Measurements from ENCODE around the gene CELF2. TPM values are rescaled to one million over a fixed set of nuclear protein-coding genes. Genes with fewer than 3 reads are reported as not detected.

The CELF2 gene
- total and polyA plus RNA-seq, 2 of the 4 experiments (the other 2 are of a cell fraction): 3.5 to 6.6 TPM

DNA sequence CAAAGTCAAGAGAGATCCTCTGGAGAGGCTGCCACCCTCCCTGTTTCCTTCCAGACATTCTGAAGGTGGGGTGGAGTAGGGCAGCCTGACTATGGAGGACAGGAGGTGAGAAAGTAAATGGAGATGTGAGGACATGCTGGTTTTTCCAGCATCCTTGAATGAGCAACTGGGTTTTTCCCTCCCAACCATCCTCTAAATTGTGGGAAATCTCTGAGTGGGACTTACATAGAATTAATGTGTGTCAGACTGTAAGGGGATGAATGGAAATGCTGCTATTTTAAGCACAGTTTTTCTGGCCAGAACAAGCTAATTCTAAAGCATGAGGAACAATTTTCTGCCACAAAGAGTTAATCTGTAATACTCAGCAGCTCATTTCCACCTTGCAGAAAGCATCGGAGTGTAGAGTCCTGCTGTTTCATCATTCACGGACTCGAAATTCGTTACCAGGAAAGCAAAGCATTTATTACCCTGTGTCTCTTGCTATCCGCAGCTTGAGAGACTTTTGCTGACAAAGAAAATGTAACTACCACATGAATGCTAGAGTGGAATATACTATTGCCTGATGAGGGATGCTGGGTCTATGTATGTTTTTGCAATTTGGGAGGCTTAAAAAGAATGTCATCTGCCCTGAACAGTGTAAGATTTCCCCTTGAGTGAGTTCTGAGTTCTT is 213.0 kb downstream of the CELF2 start:
- Histone ChIP-seq H2BK120ac (ENCODE audit: low read depth, low read length) (no peak overlapping the region), H2BK5ac (ENCODE audit: low read depth, low read length, poor library complexity, severe bottlenecking) (no peak overlapping the region), H3K9me3 (ENCODE audit: control insufficient read depth, insufficient read depth, low read length) (no peaks in the 10 kb centered on the region), H2BK15ac (ENCODE audit: low read depth, low read length) (no peak overlapping the region), H3K23ac (ENCODE audit: low read depth, low read length) (no peak overlapping the region), H2BK20ac (ENCODE audit: low read depth, low read length) (no peak overlapping the region), H3K14ac (replicated peaks; ENCODE audit: low read depth, low read length) (no peak overlapping the region), H3K9me1 (ENCODE audit: insufficient read depth, low read length) (no peaks in the 10 kb centered on the region), H3K18ac (ENCODE audit: low read depth, low read length) (no peak overlapping the region), H3K4me3 (ENCODE audit: insufficient read depth, low read depth, low read length) (no peak overlapping the region), H3K4me2 (ENCODE audit: low read depth, low read length) (no peak overlapping the region), H3K4me1 (ENCODE audit: control insufficient read depth, insufficient read depth, low read length) (no peaks in the 10 kb centered on the region), H2AK5ac (ENCODE audit: low read depth, low read length) (no peak overlapping the region), H3K56ac (ENCODE audit: extremely low read depth, insufficient read depth, low read length) (no peak overlapping the region), H3K36me3 (ENCODE audit: control insufficient read depth, insufficient read depth, low read length) (no peaks in the 10 kb centered on the region), H4K5ac (ENCODE audit: low read depth, low read length) (no peak overlapping the region), H3K27me3 (ENCODE audit: control insufficient read depth, insufficient read depth, low read length) (no peaks in the 10 kb centered on the region), H3K9ac (ENCODE audit: low read depth, low read length) (no peak overlapping the region), H3K27ac (ENCODE audit: insufficient read depth, low read length) (no peak overlapping the region), H4K20me1 (ENCODE audit: insufficient read depth, low read length) (no peaks in the 10 kb centered on the region), H4K91ac (ENCODE audit: insufficient read depth, low read depth, low read length) (no peak overlapping the region), H2AK9ac (replicated peaks; ENCODE audit: low read depth, low read length, poor library complexity) (no peak overlapping the region), H3K4ac (ENCODE audit: low read depth, low read length) (no peak overlapping the region), H4K8ac (ENCODE audit: low read depth in 2 of 2, low read length in 2 of 2) (no peak overlapping the region), H3K79me1 (ENCODE audit: low read depth in 1 of 2, low read length in 2 of 2) (no peaks in the 10 kb centered on the region), H2AFZ (replicated peaks; ENCODE audit: low read length, poor library complexity) (no peak overlapping the region)
- WGBS, 2 experiments (ENCODE audit: extremely low coverage in 2 of 2, insufficient read length in 1 of 2): 60% methylated on average over 1 of the region's 5 CpGs; no CpG with 5 or more reads in 1 of the 2 experiments
- in situ Hi-C loops (cut with MboI; ENCODE audit: low sequenced_read_pairs): no loop called here
- dilution Hi-C loops (cut with HindIII; ENCODE audit: low sequenced_read_pairs, unreplicated experiment): no loop called here
- CTCF ChIA-PET: no interaction called here
- no TSS peak for BruUV-seq (replicated peaks)
- intact Hi-C loops (cut with micrococcal nuclease): no loop called here
- ATAC-seq (ENCODE audit: low read depth) (no peak), DNase-seq (no peak)
- POLR2A ChIA-PET (ENCODE audit: unreplicated experiment): no interaction called here
- TF ChIP-seq CEBPB (IDR thresholded peaks at IDR 0.05; ENCODE audit: low read depth, low read length) (no peak), ELK1 (IDR thresholded peaks at IDR 0.05; ENCODE audit: borderline replicate concordance, low read depth, low read length) (no peak), CHD1 (IDR thresholded peaks at IDR 0.05; ENCODE audit: low read depth, low read length) (no peak)
- TF ChIP-seq, protein P1, sequence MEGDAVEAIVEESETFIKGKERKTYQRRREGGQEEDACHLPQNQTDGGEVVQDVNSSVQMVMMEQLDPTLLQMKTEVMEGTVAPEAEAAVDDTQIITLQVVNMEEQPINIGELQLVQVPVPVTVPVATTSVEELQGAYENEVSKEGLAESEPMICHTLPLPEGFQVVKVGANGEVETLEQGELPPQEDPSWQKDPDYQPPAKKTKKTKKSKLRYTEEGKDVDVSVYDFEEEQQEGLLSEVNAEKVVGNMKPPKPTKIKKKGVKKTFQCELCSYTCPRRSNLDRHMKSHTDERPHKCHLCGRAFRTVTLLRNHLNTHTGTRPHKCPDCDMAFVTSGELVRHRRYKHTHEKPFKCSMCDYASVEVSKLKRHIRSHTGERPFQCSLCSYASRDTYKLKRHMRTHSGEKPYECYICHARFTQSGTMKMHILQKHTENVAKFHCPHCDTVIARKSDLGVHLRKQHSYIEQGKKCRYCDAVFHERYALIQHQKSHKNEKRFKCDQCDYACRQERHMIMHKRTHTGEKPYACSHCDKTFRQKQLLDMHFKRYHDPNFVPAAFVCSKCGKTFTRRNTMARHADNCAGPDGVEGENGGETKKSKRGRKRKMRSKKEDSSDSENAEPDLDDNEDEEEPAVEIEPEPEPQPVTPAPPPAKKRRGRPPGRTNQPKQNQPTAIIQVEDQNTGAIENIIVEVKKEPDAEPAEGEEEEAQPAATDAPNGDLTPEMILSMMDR (conservative IDR thresholded peaks at IDR 0.05; ENCODE audit: low read depth, low read length): no peak
